Endothelial cell of umbilical vein (primary cell): Measurements from ENCODE around the gene ALDH7A1. TPM values are rescaled to one million over a fixed set of nuclear protein-coding genes. Genes with fewer than 3 reads are reported as not detected.

ENCODE experiments used
- BruUV-seq: library from RNA; stranded (reverse); fragments of 400-500 nt; replicated peaks from 2 replicates; lab custom pipeline; 2021; lab: Mats Ljungman, UMichigan
- CTCF ChIA-PET: fragments of 300-600, 350-600 bp; sonication (Branson Sonifier 250); formaldehyde crosslinking; loops from one replicate; lab custom pipeline; 2021; ENCODE audit warnings: antibody characterized with exemption, inconsistent platforms; lab: Charles Lee
- POLR2A ChIA-PET: fragments of 300-600, 350-600 bp; sonication (Branson Sonifier 250); formaldehyde crosslinking; loops from one replicate; lab custom pipeline; 2021; ENCODE audit warnings: antibody characterized with exemption, inconsistent platforms; lab: Charles Lee
- DNase-seq: peaks from one replicate; pipeline ENCODE4 v3.0.0-alpha.2; 2011; ENCODE audit warnings: low read depth, low spot score
- FAIRE-seq: peaks from 2 replicates; lab custom pipeline; 2011; peaks lifted over from hg19 to GRCh38; lab: Jason Lieb, UNC
- H2AFZ ChIP-seq: 2 replicates; pipeline ENCODE4 v1.6.0; 2012; ENCODE audit warnings: low read depth, low read length, control low read depth, inconsistent platforms
- H3K27ac ChIP-seq: 2 replicates; pipeline ENCODE4 v1.5.1; 2011; ENCODE audit warnings: low read depth, mild to moderate bottlenecking, control low read depth, low read length, moderate library complexity; ENCODE audit not compliant: insufficient read depth
- H3K27me3 ChIP-seq, 2 experiments: 2 replicates each; pipeline versions ENCODE4 v1.6.0 to v1.6.1; 2011; ENCODE audit warnings: low read length in 2 of 2, mixed read lengths in 1 of 2; ENCODE audit not compliant: control insufficient read depth in 2 of 2, insufficient read depth in 2 of 2
- H3K36me3 ChIP-seq, 2 experiments: 2 replicates in 1 of 2; 3 replicates in 1 of 2; pipeline ENCODE4 v1.5.1; 2011; ENCODE audit warnings: low read length in 2 of 2, mild to moderate bottlenecking in 1 of 2, moderate library complexity in 1 of 2; ENCODE audit not compliant: control insufficient read depth in 2 of 2, insufficient read depth in 2 of 2; ENCODE audit errors: extremely low read depth in 1 of 2
- H3K4me1 ChIP-seq: 3 replicates; pipeline ENCODE4 v1.5.1; 2011; ENCODE audit warnings: mild to moderate bottlenecking, low read length; ENCODE audit not compliant: control insufficient read depth, insufficient read depth; ENCODE audit errors: extremely low read depth
- H3K4me2 ChIP-seq: 2 replicates; pipeline ENCODE4 v1.6.1; 2011; ENCODE audit warnings: low read length, control low read depth, mixed read lengths; ENCODE audit not compliant: insufficient read depth
- H3K4me3 ChIP-seq, 3 experiments: fragments of 200-600 bp in 1 of 3; sonication (generic), shearing (Covaris generic) in 1 of 3; replicated peaks in 1 of 3; 2 replicates each; pipeline ENCODE4 v1.5.1; 2011 to 2016; ENCODE audit warnings: control low read depth in 3 of 3, low read length in 3 of 3, mild to moderate bottlenecking in 2 of 3, inconsistent platforms in 1 of 3, low read depth in 1 of 3, moderate library complexity in 1 of 3; ENCODE audit not compliant: insufficient read depth in 1 of 3
- H3K79me2 ChIP-seq: 2 replicates; pipeline ENCODE4 v1.6.0; 2012; ENCODE audit warnings: low read length, inconsistent platforms; ENCODE audit not compliant: control insufficient read depth, insufficient read depth
- H3K9ac ChIP-seq: replicated peaks from 2 replicates; pipeline ENCODE3; 2011; ENCODE audit warnings: low read length, control low read depth; ENCODE audit not compliant: insufficient read depth; ENCODE audit errors: extremely low read depth
- H3K9me1 ChIP-seq: replicated peaks from 3 replicates; pipeline ENCODE4 v1.6.0; 2011; ENCODE audit warnings: mild to moderate bottlenecking, low read length; ENCODE audit not compliant: control insufficient read depth, insufficient read depth; ENCODE audit errors: extremely low read depth
- H3K9me3 ChIP-seq: replicated peaks from 2 replicates; pipeline ENCODE4 v1.5.1; 2012; ENCODE audit warnings: low read length, inconsistent platforms; ENCODE audit not compliant: control insufficient read depth, insufficient read depth
- H4K20me1 ChIP-seq: replicated peaks from 2 replicates; pipeline ENCODE3; 2011; ENCODE audit warnings: mild to moderate bottlenecking, low read length; ENCODE audit not compliant: control insufficient read depth, insufficient read depth; ENCODE audit errors: extremely low read depth
- EZH2 ChIP-seq: IDR thresholded peaks from 2 replicates; pipeline ENCODE4 v1.6.1; 2012; ENCODE audit warnings: borderline replicate concordance, low read depth, mild to moderate bottlenecking, moderate library complexity, low read length, inconsistent platforms; ENCODE audit not compliant: severe bottlenecking
- FOS ChIP-seq: IDR thresholded peaks from 2 replicates; pipeline ENCODE4 v1.6.1; 2011; ENCODE audit warnings: mild to moderate bottlenecking, low read length, moderate library complexity, borderline replicate concordance; ENCODE audit not compliant: insufficient read depth
- GATA2 ChIP-seq: IDR thresholded peaks from 2 replicates; pipeline ENCODE4 v1.7.0; 2011; ENCODE audit warnings: low read depth, mild to moderate bottlenecking, moderate library complexity, mixed read lengths, low read length; ENCODE audit not compliant: insufficient read length, insufficient read depth
- JUN ChIP-seq: IDR thresholded peaks from 2 replicates; pipeline ENCODE4 v1.6.1; 2011; ENCODE audit warnings: borderline replicate concordance, low read depth; ENCODE audit not compliant: insufficient read length, insufficient read depth
- MYC ChIP-seq: IDR thresholded peaks from one replicate; pipeline ENCODE4 v1.6.1; 2011; ENCODE audit warnings: mild to moderate bottlenecking, low read depth, low read length
- POLR2A ChIP-seq: IDR thresholded peaks from 2 replicates; pipeline ENCODE4 v1.6.1; 2012; ENCODE audit warnings: low read depth, mild to moderate bottlenecking, control low read depth, low read length
- POLR2AphosphoS5 ChIP-seq: IDR thresholded peaks from 2 replicates; pipeline ENCODE4 v1.6.1; 2012; ENCODE audit warnings: low read depth, mild to moderate bottlenecking, control low read depth, low read length, moderate library complexity; ENCODE audit not compliant: insufficient read depth
- dilution Hi-C: fragments of 300-500 bp; cut with MboI; formaldehyde crosslinking; loops from one replicate; pipeline ENCODE4 v1.15.0; 2019; ENCODE audit warnings: low sequenced_read_pairs; ENCODE audit not compliant: extremely low pct_ligation_motif_present
- intact Hi-C: fragments of 100-400 bp; cut with micrococcal nuclease; formaldehyde crosslinking; loops from one replicate; pipeline ENCODE4 v1.10.0; 2022
- polyA plus RNA-seq, 4 experiments: library from polyadenylated mRNA; depleted of rRNA in 3 of 4; stranded (reverse) in 3 of 4; unstranded in 1 of 4; fragments of >200 nt; gene quantifications; 2 replicates each; pipeline versions ENCODE4 v1.2.1 to v1.2.3, GENCODE V29; 2011 to 2012; ENCODE audit warnings: missing spikeins in 1 of 4
- total RNA-seq: library from RNA; stranded (reverse); gene quantifications from 2 replicates; pipeline ENCODE4 v1.2.3, GENCODE V29; 2021
- TF ChIP-seq, protein P1 (sequence below), 2 donors: IDR thresholded peaks; 1 replicate in 1 of 2; 2 replicates in 1 of 2; pipeline ENCODE4 v1.5.1; 2011; ENCODE audit warnings: low read length in 2 of 2, mild to moderate bottlenecking in 2 of 2, moderate library complexity in 2 of 2, control low read depth in 1 of 2, inconsistent platforms in 1 of 2, low read depth in 1 of 2; ENCODE audit not compliant: insufficient read depth in 1 of 2; ENCODE audit errors: extremely low read depth in 1 of 2
- TF ChIP-seq, protein P2 (sequence below): IDR thresholded peaks from 2 replicates; pipeline ENCODE4 v1.6.1; 2011; ENCODE audit not compliant: insufficient read depth, insufficient read length

ALDH7A1 gene
- total and polyA plus RNA-seq, 2 donors (not counting 3 experiments of a cell fraction or from before 2014, with no cell fraction given), result 43.6 to 103 TPM

DNA sequence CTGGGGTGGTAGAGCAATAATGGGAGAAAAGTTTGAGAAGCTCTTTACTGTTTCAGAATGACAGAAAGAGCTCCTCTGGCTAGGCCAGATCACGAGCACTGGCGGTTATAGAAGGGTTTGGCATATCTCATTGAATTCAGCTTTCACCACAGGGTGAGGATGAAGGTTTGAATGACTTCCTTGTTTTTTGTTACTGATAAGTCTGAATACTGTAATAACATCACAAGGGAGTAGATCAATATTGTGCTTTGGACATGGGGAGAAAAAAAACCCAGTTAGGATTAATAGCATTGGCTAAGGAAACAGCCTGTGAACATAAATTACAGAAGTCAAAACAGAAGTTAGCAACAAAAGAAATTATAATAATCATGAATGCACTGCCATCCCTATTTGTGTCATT is 15.1 kb upstream of the ALDH7A1 start:
- peaks cover 9 to 13% of the 10 kb centered on the region in 2 experiments for H3K36me3 ChIP-seq
- no peak for FAIRE-seq

DNA sequence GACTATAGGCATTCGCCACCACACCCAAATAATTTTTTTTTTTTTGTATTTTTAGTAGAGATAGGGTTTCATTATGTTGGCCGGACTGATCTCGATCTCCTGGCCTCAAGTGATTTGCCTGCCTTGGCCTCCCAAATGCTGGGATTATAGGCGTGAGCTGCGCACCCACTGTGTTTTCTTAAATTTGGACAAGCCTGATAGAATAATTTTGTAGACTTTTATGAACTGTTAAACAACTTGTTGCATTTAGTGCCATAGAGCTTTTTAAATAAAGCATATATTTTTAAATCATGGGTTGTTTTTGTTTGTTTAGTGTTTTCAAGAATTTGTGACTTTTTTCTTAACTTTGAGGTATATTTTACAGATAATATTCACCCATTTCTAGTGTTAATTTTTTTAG is 10.5 kb upstream of the ALDH7A1 start:
- Histone ChIP-seq H3K4me3 (no peak overlapping the region), H3K36me3 (peaks cover 9 to 13% of the 10 kb centered on the region in 2 experiments), H3K4me1 (peaks cover 6% of the 10 kb centered on the region), H2AFZ (no peak overlapping the region), H3K27ac (no peak overlapping the region), H4K20me1 (no peaks in the 10 kb centered on the region), H3K9me1 (no peaks in the 10 kb centered on the region), H3K9me3 (no peaks in the 10 kb centered on the region), H3K27me3 (no peaks in the 10 kb centered on the region), H3K9ac (no peak overlapping the region), H3K79me2 (peaks cover 81% of the 10 kb centered on the region), H3K4me2 (no peak overlapping the region)
- dilution Hi-C loops, result no loop called here
- intact Hi-C loops, result no loop called here
- no peak for TF ChIP-seq EZH2
- TF ChIP-seq, protein P1, sequence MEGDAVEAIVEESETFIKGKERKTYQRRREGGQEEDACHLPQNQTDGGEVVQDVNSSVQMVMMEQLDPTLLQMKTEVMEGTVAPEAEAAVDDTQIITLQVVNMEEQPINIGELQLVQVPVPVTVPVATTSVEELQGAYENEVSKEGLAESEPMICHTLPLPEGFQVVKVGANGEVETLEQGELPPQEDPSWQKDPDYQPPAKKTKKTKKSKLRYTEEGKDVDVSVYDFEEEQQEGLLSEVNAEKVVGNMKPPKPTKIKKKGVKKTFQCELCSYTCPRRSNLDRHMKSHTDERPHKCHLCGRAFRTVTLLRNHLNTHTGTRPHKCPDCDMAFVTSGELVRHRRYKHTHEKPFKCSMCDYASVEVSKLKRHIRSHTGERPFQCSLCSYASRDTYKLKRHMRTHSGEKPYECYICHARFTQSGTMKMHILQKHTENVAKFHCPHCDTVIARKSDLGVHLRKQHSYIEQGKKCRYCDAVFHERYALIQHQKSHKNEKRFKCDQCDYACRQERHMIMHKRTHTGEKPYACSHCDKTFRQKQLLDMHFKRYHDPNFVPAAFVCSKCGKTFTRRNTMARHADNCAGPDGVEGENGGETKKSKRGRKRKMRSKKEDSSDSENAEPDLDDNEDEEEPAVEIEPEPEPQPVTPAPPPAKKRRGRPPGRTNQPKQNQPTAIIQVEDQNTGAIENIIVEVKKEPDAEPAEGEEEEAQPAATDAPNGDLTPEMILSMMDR (IDR thresholded peaks at IDR 0.05; ENCODE audit: extremely low read depth in 1 of 2, insufficient read depth in 1 of 2, low read depth in 1 of 2, low read length in 2 of 2), result no peak
- no peak for TF ChIP-seq POLR2AphosphoS5
- TF ChIP-seq JUN, result no peak
- TF ChIP-seq GATA2, result no peak
- TF ChIP-seq, protein P2, sequence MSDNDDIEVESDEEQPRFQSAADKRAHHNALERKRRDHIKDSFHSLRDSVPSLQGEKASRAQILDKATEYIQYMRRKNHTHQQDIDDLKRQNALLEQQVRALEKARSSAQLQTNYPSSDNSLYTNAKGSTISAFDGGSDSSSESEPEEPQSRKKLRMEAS, result no peak
- no peak for TF ChIP-seq MYC
- TF ChIP-seq FOS, result no peak
- no peak for TF ChIP-seq POLR2A
- FAIRE-seq (no peak), DNase-seq (no peak)
- CTCF ChIA-PET, result interaction anchor here (1.4 kb wide), 1 partner anchor 10 kb away, joined by 5 read pairs; the partner anchor contains the start of gene ALDH7A1
- BruUV-seq, result no TSS peak
- POLR2A ChIA-PET, result no interaction called here

More for the DNA sequence above, 15.1 kb upstream of the ALDH7A1 start:
- no peaks in the 10 kb centered on the region for H3K27me3 ChIP-seq
- no peak overlapping the region for H3K9ac ChIP-seq
- intact Hi-C loops, result no loop called here
- no peak for DNase-seq
- dilution Hi-C loops, result no loop called here
- no peaks in the 10 kb centered on the region for H3K9me1 ChIP-seq
- no peak overlapping the region for H3K4me2 ChIP-seq
- H3K79me2 ChIP-seq, result peaks cover 79% of the 10 kb centered on the region
- H3K27ac ChIP-seq, result no peak overlapping the region
- no peak overlapping the region for H3K4me3 ChIP-seq
- BruUV-seq, result no TSS peak
- no peaks in the 10 kb centered on the region for H3K9me3 ChIP-seq
- H3K4me1 ChIP-seq, result no peaks in the 10 kb centered on the region
- H4K20me1 ChIP-seq, result no peaks in the 10 kb centered on the region
- no peak overlapping the region for H2AFZ ChIP-seq
- POLR2A ChIA-PET, result no interaction called here
- CTCF ChIA-PET, result interaction anchor here (0.8 to 1.4 kb wide), 2 partner anchors 9 to 13 kb away, joined by 3 to 5 read pairs; partner anchors contain the start of gene PHAX
- TF ChIP-seq POLR2AphosphoS5, result no peak
- TF ChIP-seq, protein P1 (IDR thresholded peaks at IDR 0.05; ENCODE audit: extremely low read depth in 1 of 2, insufficient read depth in 1 of 2, low read depth in 1 of 2, low read length in 2 of 2), result no peak
